Cardiac fibroblast (primary cell): Measurements from ENCODE around the gene LRRC28.
A peak's percentile ranks its signal among the peaks of the same experiment; 100 is the strongest.
"Not testable (repeated sequence)": the region's sequence is repeated elsewhere in the genome, so short reads cannot be mapped to it uniquely, and the experiment has no call there.

Experiments
- DNase-seq, 2 donors: peaks; one replicate each; pipeline versions ENCODE4 v3.0.0 to v3.0.0-alpha.2; 2010; ENCODE audit warnings: low read depth in 2 of 2
- H3K4me3 ChIP-seq, 2 donors: replicated peaks in 1 of 2; 1 replicate in 1 of 2; 2 replicates in 1 of 2; pipeline ENCODE4 v1.5.1; 2011; ENCODE audit warnings: low read depth in 2 of 2, low read length in 2 of 2, mild to moderate bottlenecking in 2 of 2, moderate library complexity in 1 of 2
- TF ChIP-seq, protein P1 (sequence below): IDR thresholded peaks from one replicate; pipeline ENCODE4 v1.5.1; 2011; ENCODE audit warnings: low read depth, mild to moderate bottlenecking, low read length, inconsistent platforms

Gene LRRC28

GRCh38 chr15:99232740-99233139, 18.5 kb upstream of the LRRC28 start:
- no peak overlapping the region for H3K4me3 ChIP-seq
- DNase-seq = no peak
- TF ChIP-seq, protein P1, sequence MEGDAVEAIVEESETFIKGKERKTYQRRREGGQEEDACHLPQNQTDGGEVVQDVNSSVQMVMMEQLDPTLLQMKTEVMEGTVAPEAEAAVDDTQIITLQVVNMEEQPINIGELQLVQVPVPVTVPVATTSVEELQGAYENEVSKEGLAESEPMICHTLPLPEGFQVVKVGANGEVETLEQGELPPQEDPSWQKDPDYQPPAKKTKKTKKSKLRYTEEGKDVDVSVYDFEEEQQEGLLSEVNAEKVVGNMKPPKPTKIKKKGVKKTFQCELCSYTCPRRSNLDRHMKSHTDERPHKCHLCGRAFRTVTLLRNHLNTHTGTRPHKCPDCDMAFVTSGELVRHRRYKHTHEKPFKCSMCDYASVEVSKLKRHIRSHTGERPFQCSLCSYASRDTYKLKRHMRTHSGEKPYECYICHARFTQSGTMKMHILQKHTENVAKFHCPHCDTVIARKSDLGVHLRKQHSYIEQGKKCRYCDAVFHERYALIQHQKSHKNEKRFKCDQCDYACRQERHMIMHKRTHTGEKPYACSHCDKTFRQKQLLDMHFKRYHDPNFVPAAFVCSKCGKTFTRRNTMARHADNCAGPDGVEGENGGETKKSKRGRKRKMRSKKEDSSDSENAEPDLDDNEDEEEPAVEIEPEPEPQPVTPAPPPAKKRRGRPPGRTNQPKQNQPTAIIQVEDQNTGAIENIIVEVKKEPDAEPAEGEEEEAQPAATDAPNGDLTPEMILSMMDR = no peak

GRCh38 chr15:99234160-99234559, 17.1 kb upstream of the LRRC28 start:
- H3K4me3 ChIP-seq, DNase-seq: not testable (repeated sequence)

- no peak for DNase-seq
- no peak overlapping the region for H3K4me3 ChIP-seq
- TF ChIP-seq, protein P1 = no peak
Observed at GRCh38 chr15:99238849-99239248, 12.4 kb upstream of the LRRC28 start.

DNA sequence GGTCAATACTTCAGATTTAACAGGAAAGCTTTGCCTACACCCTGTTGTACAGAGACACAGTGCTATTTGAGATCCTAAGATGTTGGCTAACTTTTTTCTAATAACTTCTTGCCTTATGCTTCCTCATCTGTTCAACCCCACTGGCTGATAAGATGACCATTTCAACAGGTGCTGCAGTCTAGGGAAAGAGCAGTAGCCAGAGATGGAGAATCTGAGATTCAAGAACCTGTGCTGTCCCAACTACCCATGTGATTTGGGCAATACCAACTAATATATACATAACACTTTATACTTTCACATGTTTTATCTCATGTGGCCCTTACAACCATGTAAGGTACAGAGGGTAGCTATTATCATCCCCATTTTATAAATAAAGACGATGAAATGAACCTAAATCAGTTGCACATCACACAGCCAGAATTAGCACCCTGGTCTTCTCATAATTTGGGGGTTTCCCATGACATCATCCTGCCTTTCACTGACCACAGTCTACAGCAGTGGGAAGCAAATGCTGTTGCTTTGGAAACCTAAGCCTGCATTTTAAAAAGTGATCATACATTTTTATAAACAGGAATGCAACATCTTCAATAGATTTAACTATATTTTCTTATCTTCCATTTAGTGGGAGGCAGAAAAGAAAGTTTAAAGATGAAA, 11.6 kb upstream of the LRRC28 start:
- TF ChIP-seq, protein P1 = no peak
- H3K4me3 ChIP-seq = no peak overlapping the region
- peak in 1 of 2 donors; percentile 38 for DNase-seq

DNA sequence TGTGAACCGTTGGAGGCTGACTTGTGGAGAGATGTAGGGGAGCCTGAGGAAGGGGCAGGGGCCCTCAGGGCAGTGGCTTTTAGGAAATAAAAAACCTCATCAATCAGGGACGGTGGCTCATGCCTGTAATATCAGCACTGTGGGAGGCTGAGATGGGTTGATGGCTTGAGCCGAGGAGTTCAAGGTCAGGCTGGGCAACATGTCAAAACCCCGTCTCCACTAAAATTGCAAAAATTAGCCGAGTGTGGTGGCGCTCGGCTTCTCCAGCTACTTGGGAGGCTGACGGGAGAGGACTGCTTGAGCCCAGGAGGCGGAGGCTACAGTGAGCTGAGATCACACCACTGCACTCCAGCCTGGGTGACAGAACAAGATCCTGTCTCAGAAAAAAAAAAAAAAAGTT, 9.5 kb upstream of the LRRC28 start:
- DNase-seq = no peak
- TF ChIP-seq, protein P1 = no peak
- no peak overlapping the region for H3K4me3 ChIP-seq

GRCh38 chr15:99244306-99244705, 7.0 kb upstream of the LRRC28 start:
- no peak overlapping the region for H3K4me3 ChIP-seq
- DNase-seq = no peak
- TF ChIP-seq, protein P1 = no peak

- TF ChIP-seq, protein P1 = no peak
- no peak overlapping the region for H3K4me3 ChIP-seq
- no peak for DNase-seq
Observed at GRCh38 chr15:99247062-99247461, 4.2 kb upstream of the LRRC28 start.
